ENCODE results near the gene ALDH2.
A peak's percentile ranks its signal among the peaks of the same experiment; 100 is the strongest.
"Not testable (repeated sequence)": the region's sequence is repeated elsewhere in the genome, so short reads cannot be mapped to it uniquely, and the experiment has no call there.

Gene ALDH2

GRCh38 chr12:111753144-111753881 lies 13.4 kb upstream of the ALDH2 start:
- Mint-ChIP-seq H3K36me3 (no peaks in the 10 kb centered on the region), H3K4me3 (no peak overlapping the region), H3K27me3 (no peaks in the 10 kb centered on the region), H3K27ac (no peak overlapping the region), H3K9me3 (ENCODE audit: low read depth) (no peaks in the 10 kb centered on the region), H3K4me1 (ENCODE audit: low read depth) (peaks cover 10% of the 10 kb centered on the region)

GRCh38 chr12:111754671-111755070 lies 12.1 kb upstream of the ALDH2 start:
- no peak overlapping the region for H3K4me3 Mint-ChIP-seq
- H3K9me3 Mint-ChIP-seq (ENCODE audit: low read depth) = no peaks in the 10 kb centered on the region
- H3K27me3 Mint-ChIP-seq = no peaks in the 10 kb centered on the region
- H3K27ac Mint-ChIP-seq = no peak overlapping the region
- no peaks in the 10 kb centered on the region for H3K36me3 Mint-ChIP-seq
- peaks cover 13% of the 10 kb centered on the region for H3K4me1 Mint-ChIP-seq (ENCODE audit: low read depth)

- Mint-ChIP-seq H3K27ac (no peak overlapping the region), H3K36me3 (no peaks in the 10 kb centered on the region), H3K27me3 (no peaks in the 10 kb centered on the region), H3K4me1 (ENCODE audit: low read depth) (peaks cover 13% of the 10 kb centered on the region), H3K9me3 (ENCODE audit: low read depth) (no peaks in the 10 kb centered on the region), H3K4me3 (no peak overlapping the region)
Observed at GRCh38 chr12:111756196-111756595, 10.5 kb upstream of the ALDH2 start.

GRCh38 chr12:111756681-111757080 lies 10.1 kb upstream of the ALDH2 start:
- Mint-ChIP-seq H3K4me3 (no peak overlapping the region), H3K27me3 (no peaks in the 10 kb centered on the region), H3K9me3 (ENCODE audit: low read depth) (no peaks in the 10 kb centered on the region), H3K4me1 (ENCODE audit: low read depth) (peaks cover 13% of the 10 kb centered on the region), H3K36me3 (no peaks in the 10 kb centered on the region), H3K27ac (no peak overlapping the region)

GRCh38 chr12:111757361-111758119 lies 9.2 kb upstream of the ALDH2 start:
- Mint-ChIP-seq H3K36me3 (no peaks in the 10 kb centered on the region), H3K4me1 (ENCODE audit: low read depth) (peaks cover 13% of the 10 kb centered on the region), H3K4me3 (no peak overlapping the region), H3K27me3 (no peaks in the 10 kb centered on the region), H3K9me3 (ENCODE audit: low read depth) (no peaks in the 10 kb centered on the region), H3K27ac (no peak overlapping the region)

- H3K27ac Mint-ChIP-seq = no peak overlapping the region
Observed at GRCh38 chr12:111758120-111758561, 8.6 kb upstream of the ALDH2 start.

DNA sequence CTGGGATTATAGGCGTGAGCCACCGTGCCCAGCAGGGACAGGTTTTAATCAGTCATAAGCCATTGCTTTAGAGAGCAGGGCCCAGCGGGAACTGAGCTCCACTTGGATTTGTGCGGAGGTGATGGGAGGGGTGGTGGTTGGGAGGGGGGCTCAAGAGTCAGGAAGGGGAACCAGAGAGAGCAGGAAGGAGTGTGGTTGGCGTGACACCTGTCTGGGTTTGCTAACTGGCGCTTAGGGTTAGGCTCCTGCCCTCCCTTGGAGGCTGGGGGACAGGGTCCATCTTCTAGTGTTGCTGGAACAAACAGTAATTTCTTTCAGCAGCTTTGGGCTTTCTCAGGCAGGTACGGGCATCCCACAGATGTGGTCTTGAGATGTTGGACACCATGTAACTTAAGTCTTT lies 7.5 kb upstream of the ALDH2 start:
- H3K27me3 Mint-ChIP-seq = peaks cover 2% of the 10 kb centered on the region
- H3K27ac Mint-ChIP-seq = no peak overlapping the region
- H3K4me1 Mint-ChIP-seq (ENCODE audit: low read depth) = peaks cover 13% of the 10 kb centered on the region
- H3K36me3 Mint-ChIP-seq = no peaks in the 10 kb centered on the region
- no peaks in the 10 kb centered on the region for H3K9me3 Mint-ChIP-seq (ENCODE audit: low read depth)
- H3K4me3 Mint-ChIP-seq = no peak overlapping the region

More at GRCh38 chr12:111758120-111758561, 8.6 kb upstream of the ALDH2 start:
- Mint-ChIP-seq H3K9me3 (ENCODE audit: low read depth) (no peaks in the 10 kb centered on the region), H3K27me3 (no peaks in the 10 kb centered on the region), H3K4me3 (no peak overlapping the region), H3K4me1 (ENCODE audit: low read depth) (peaks cover 13% of the 10 kb centered on the region), H3K36me3 (no peaks in the 10 kb centered on the region)

DNA sequence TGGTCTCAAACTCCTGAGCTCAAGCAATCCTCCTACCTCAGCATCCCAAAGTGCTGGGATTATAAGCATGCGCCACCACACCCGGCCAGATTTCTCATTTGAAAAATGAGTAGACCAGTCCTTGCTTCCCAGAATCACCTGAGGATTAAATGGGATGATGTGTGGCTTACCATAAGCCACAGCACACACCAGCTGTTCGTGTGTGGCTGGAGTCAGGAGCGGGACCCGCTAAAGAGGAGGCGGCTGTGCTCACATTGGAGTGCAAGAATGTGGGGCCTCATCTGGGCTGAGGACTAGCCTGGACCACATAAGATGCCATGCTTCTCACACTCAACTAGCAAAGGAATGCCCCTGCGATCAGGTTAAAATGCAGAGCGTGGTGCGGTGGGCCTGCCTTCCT lies 6.7 kb upstream of the ALDH2 start:
- no peaks in the 10 kb centered on the region for H3K9me3 Mint-ChIP-seq (ENCODE audit: low read depth)
- no peak overlapping the region for H3K27ac Mint-ChIP-seq
- peaks cover 6% of the 10 kb centered on the region for H3K27me3 Mint-ChIP-seq
- H3K4me1 Mint-ChIP-seq (ENCODE audit: low read depth) = peaks cover 14% of the 10 kb centered on the region
- H3K4me3 Mint-ChIP-seq = no peak overlapping the region
- H3K36me3 Mint-ChIP-seq = no peaks in the 10 kb centered on the region

DNA sequence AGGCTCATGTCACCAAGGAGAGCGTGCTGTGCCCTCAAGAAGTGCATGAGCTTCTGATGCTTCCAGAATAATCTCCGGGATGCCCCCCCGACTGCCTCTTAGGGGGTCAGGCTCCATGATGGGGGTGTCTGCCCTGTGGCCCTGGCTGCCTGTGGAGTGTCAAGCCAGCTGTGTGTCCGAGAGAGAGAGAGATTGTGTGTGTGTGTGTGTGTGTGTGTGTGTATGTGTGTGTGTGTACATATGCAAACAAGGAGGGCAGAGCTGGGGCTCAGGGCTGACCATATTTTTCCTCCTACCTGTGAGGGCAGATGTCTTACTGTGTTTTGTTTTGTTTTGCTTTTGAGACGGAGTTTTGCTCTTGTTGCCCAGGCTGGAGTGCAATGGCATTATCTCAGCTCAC lies 5.6 kb upstream of the ALDH2 start:
- Mint-ChIP-seq H3K9me3 (ENCODE audit: low read depth) (no peaks in the 10 kb centered on the region), H3K4me1 (ENCODE audit: low read depth) (peaks cover 14% of the 10 kb centered on the region), H3K4me3 (no peak overlapping the region), H3K36me3 (no peaks in the 10 kb centered on the region), H3K27me3 (peaks cover 6% of the 10 kb centered on the region), H3K27ac (no peak overlapping the region)

DNA sequence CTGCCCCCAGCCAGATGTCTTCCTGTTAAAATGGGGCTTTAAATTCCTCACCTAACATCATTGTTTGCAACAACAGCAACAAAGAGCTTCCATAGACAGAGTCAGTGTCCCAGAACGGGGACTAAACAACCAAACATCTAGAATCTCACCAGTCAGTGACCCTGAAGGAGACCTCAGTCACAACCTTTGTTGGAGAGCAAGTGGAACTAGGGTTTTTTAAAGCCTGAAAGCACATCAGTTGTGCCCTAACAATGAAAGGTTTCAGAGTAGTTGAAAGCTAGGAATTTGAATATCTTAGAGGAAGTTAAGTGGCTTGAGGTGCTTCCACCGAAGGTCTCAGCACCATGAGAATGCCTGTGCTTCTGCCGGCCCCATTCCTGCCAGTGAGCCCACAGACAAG lies 5.0 kb upstream of the ALDH2 start:
- no peaks in the 10 kb centered on the region for H3K9me3 Mint-ChIP-seq (ENCODE audit: low read depth)
- H3K27me3 Mint-ChIP-seq = peaks cover 10% of the 10 kb centered on the region
- no peak overlapping the region for H3K4me3 Mint-ChIP-seq
- peaks cover 18% of the 10 kb centered on the region for H3K4me1 Mint-ChIP-seq (ENCODE audit: low read depth)
- peaks cover 2% of the 10 kb centered on the region for H3K36me3 Mint-ChIP-seq
- no peak overlapping the region for H3K27ac Mint-ChIP-seq

- not testable (repeated sequence) for H3K4me3 Mint-ChIP-seq; H3K9me3 Mint-ChIP-seq (ENCODE audit: low read depth); H3K36me3 Mint-ChIP-seq; H3K27ac Mint-ChIP-seq
- peaks cover 12% of the 10 kb centered on the region for H3K27me3 Mint-ChIP-seq
- peaks cover 17% of the 10 kb centered on the region for H3K4me1 Mint-ChIP-seq (ENCODE audit: low read depth)
Observed at GRCh38 chr12:111763552-111763951, 3.2 kb upstream of the ALDH2 start.

DNA sequence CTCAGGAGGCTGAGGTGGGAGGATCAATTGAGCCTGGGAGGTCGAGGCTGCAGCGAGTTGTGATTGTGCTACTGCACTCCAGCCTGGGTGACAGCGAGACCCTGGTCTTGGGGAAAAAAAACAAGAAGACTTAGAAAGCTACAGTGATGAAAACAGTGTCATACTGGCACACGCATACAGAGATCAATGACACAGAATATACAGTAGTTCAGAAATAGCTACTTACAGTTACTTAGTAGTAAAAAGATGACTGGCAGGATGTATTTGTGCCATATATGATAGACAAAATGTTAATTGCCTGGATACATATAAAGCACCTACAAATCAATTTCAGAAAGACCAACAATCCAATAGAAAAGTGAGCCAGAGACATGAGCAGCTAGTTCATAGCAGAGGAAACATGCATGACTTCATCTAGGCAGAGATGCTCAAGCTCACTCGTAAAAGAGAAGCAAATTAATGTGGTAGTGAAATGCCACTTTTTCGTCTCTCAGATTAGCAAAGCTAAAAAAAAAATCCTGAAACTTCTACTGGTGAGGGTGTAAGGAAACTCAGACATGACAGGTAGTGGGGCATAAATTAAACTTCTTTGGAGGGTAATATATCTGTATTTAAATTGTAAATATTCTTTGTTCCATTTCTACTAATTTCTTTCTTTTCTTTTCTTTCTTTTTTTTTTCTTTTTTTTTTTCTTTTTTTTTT lies 2.5 kb upstream of the ALDH2 start:
- no peak overlapping the region for H3K27ac Mint-ChIP-seq
- H3K9me3 Mint-ChIP-seq (ENCODE audit: low read depth) = no peaks in the 10 kb centered on the region
- peaks cover 12% of the 10 kb centered on the region for H3K27me3 Mint-ChIP-seq
- H3K36me3 Mint-ChIP-seq = peaks cover 2% of the 10 kb centered on the region
- peaks cover 17% of the 10 kb centered on the region for H3K4me1 Mint-ChIP-seq (ENCODE audit: low read depth)
- H3K4me3 Mint-ChIP-seq = peak overlapping the region; percentile 60

- Mint-ChIP-seq H3K27ac (no peak overlapping the region), H3K9me3 (ENCODE audit: low read depth) (no peaks in the 10 kb centered on the region), H3K27me3 (peaks cover 12% of the 10 kb centered on the region), H3K36me3 (peaks cover 2% of the 10 kb centered on the region), H3K4me3 (peak overlapping the region; percentile 81), H3K4me1 (ENCODE audit: low read depth) (peaks cover 14% of the 10 kb centered on the region)
Observed at GRCh38 chr12:111767362-111768158, 827 bp downstream of the ALDH2 start.

- Mint-ChIP-seq H3K9me3 (ENCODE audit: low read depth) (no peaks in the 10 kb centered on the region), H3K4me1 (ENCODE audit: low read depth) (peaks cover 14% of the 10 kb centered on the region), H3K27me3 (peaks cover 12% of the 10 kb centered on the region), H3K36me3 (peaks cover 2% of the 10 kb centered on the region), H3K4me3 (peak overlapping the region; percentile 81), H3K27ac (no peak overlapping the region)
Observed at GRCh38 chr12:111768159-111768895, 1.6 kb downstream of the ALDH2 start.
